GDM1 (cell line): Measurements from ENCODE around the gene NACAD.

Experiments
- DNase-seq: peaks from one replicate; lab custom pipeline; 2025; lab: John Stamatoyannopoulos, UW

The NACAD gene

GRCh38 chr7:45073786-45074527 lies 14.8 kb downstream of the NACAD start:
- no peak for DNase-seq

GRCh38 chr7:45073031-45073785 lies 15.6 kb downstream of the NACAD start:
- no peak for DNase-seq

- no peak for DNase-seq
These were observed 16.4 kb downstream of the NACAD start for GRCh38 chr7:45072131-45073030.

GRCh38 chr7:45071528-45071927 lies 17.2 kb downstream of the NACAD start:
- DNase-seq = no peak

- no peak for DNase-seq
These were observed 18.5 kb downstream of the NACAD start for GRCh38 chr7:45070254-45070642.

GRCh38 chr7:45069444-45070253 lies 19.1 kb downstream of the NACAD start:
- DNase-seq = no peak

- DNase-seq = no peak
These were observed 20.3 kb downstream of the NACAD start for GRCh38 chr7:45068236-45069023.

- DNase-seq = no peak
These were observed 21.2 kb downstream of the NACAD start for GRCh38 chr7:45067582-45067981.

- no peak for DNase-seq
These were observed 22.4 kb downstream of the NACAD start for GRCh38 chr7:45066409-45066808.

- no peak for DNase-seq
These were observed 23.5 kb downstream of the NACAD start for GRCh38 chr7:45065031-45065995.

- DNase-seq = no peak
These were observed 24.6 kb downstream of the NACAD start for GRCh38 chr7:45064047-45064725.

GRCh38 chr7:45061806-45062425 lies 26.9 kb downstream of the NACAD start:
- no peak for DNase-seq

GRCh38 chr7:45061352-45061751 lies 27.4 kb downstream of the NACAD start:
- DNase-seq = no peak

- no peak for DNase-seq
These were observed 28.5 kb downstream of the NACAD start for GRCh38 chr7:45060295-45060694.

GRCh38 chr7:45057878-45058277 lies 30.9 kb downstream of the NACAD start:
- DNase-seq = no peak

GRCh38 chr7:45055594-45056219 lies 33.1 kb downstream of the NACAD start:
- no peak for DNase-seq

GRCh38 chr7:45055016-45055415 lies 33.8 kb downstream of the NACAD start:
- no peak for DNase-seq

GRCh38 chr7:45054442-45054841 lies 34.3 kb downstream of the NACAD start:
- no peak for DNase-seq
